WTC11 (cell line): ENCODE results near the gene CDK3. TPM values are rescaled to one million over a fixed set of nuclear protein-coding genes. Genes with fewer than 3 reads are reported as not detected.

Experiments
- ATAC-seq: fragments of 200-7000 bp; cut with Tn5 transposase; 2 replicates; pipeline ENCODE4 v1.10.0; 2021; ENCODE audit warnings: mild to moderate bottlenecking, moderate library complexity
- CTCF ChIA-PET: fragments of 300-600 bp; sonication (Branson Sonifier 250); formaldehyde crosslinking; loops from one replicate; lab custom pipeline; 2021; ENCODE audit warnings: antibody characterized with exemption; lab: Charles Lee
- POLR2A ChIA-PET: fragments of 350-600 bp; sonication (Branson Sonifier 250); formaldehyde crosslinking; loops from one replicate; lab custom pipeline; 2021; ENCODE audit warnings: antibody characterized with exemption; lab: Charles Lee
- DNase-seq: peaks from one replicate; pipeline ENCODE4 v3.0.0; 2021; ENCODE audit warnings: low spot score
- H3K27ac Mint-ChIP-seq: 2 replicates; pipeline ENCODE4 v1.8.0; 2021; ENCODE audit warnings: mixed read lengths
- H3K27me3 Mint-ChIP-seq: 2 replicates; pipeline ENCODE4 v1.8.0; 2021; ENCODE audit warnings: low read depth, mild to moderate bottlenecking, moderate library complexity, mixed read lengths
- H3K36me3 Mint-ChIP-seq: 2 replicates; pipeline ENCODE4 v1.8.0; 2021; ENCODE audit warnings: mixed read lengths
- H3K4me1 Mint-ChIP-seq: 2 replicates; pipeline ENCODE4 v1.8.0; 2022; ENCODE audit warnings: mixed read lengths
- H3K4me3 Mint-ChIP-seq: 2 replicates; pipeline ENCODE4 v1.8.0; 2021; ENCODE audit warnings: mild to moderate bottlenecking, moderate library complexity, mixed read lengths
- H3K9me3 Mint-ChIP-seq: 2 replicates; pipeline ENCODE4 v1.8.0; 2021; ENCODE audit warnings: mixed read lengths
- CBFB ChIP-seq: sonication (generic); formaldehyde crosslinking; IDR thresholded peaks from 2 replicates; pipeline ENCODE4 v1.8.1; 2022; ENCODE audit warnings: mild to moderate bottlenecking, low read depth, missing genetic modification reagents
- EMX1 ChIP-seq: fragments of 250-450 bp; sonication (Bioruptor Pico); IDR thresholded peaks from 2 replicates; pipeline ENCODE4 v1.8.0; 2021; ENCODE audit warnings: mild to moderate bottlenecking
- FOXJ3 ChIP-seq: sonication (generic); formaldehyde crosslinking; IDR thresholded peaks from 2 replicates; pipeline ENCODE4 v1.9.0; 2021; ENCODE audit warnings: missing genetic modification reagents, mild to moderate bottlenecking, borderline replicate concordance
- GABPB1 ChIP-seq: sonication (generic); formaldehyde crosslinking; IDR thresholded peaks from 2 replicates; pipeline ENCODE4 v1.8.1; 2023; ENCODE audit warnings: mild to moderate bottlenecking, missing genetic modification reagents
- GTF2I ChIP-seq: fragments of 250-450 bp; sonication (Bioruptor Pico); conservative IDR thresholded peaks from 2 replicates; pipeline ENCODE4 v1.4.0; 2021; ENCODE audit warnings: mild to moderate bottlenecking
- JAZF1 ChIP-seq: fragments of 250-450 bp; sonication (Bioruptor Pico); IDR thresholded peaks from 2 replicates; pipeline ENCODE4 v1.9.0; 2021; ENCODE audit warnings: moderate library complexity, mild to moderate bottlenecking, inconsistent platforms
- KAT7 ChIP-seq: sonication (generic); formaldehyde crosslinking; IDR thresholded peaks from 2 replicates; pipeline ENCODE4 v1.8.1; 2023; ENCODE audit warnings: missing genetic modification reagents, mild to moderate bottlenecking, borderline replicate concordance
- PRRX2 ChIP-seq: fragments of 250-450 bp; sonication (Bioruptor Pico); IDR thresholded peaks from 2 replicates; pipeline ENCODE4 v1.8.0; 2021; ENCODE audit warnings: mild to moderate bottlenecking
- SMAD3 ChIP-seq: sonication (generic); formaldehyde crosslinking; IDR thresholded peaks from 2 replicates; pipeline ENCODE4 v1.8.0; 2022; ENCODE audit warnings: missing genetic modification reagents, mild to moderate bottlenecking, borderline replicate concordance
- TEAD4 ChIP-seq: sonication (generic); formaldehyde crosslinking; IDR thresholded peaks from 2 replicates; pipeline ENCODE4 v1.8.0; 2022; ENCODE audit warnings: mild to moderate bottlenecking, missing genetic modification reagents
- TP53 ChIP-seq: sonication (generic); formaldehyde crosslinking; IDR thresholded peaks from 2 replicates; pipeline ENCODE4 v1.8.1; 2023; ENCODE audit warnings: mild to moderate bottlenecking, missing genetic modification reagents
- ZNF317 ChIP-seq: sonication (generic); formaldehyde crosslinking; IDR thresholded peaks from 2 replicates; pipeline ENCODE4 v1.8.1; 2023; ENCODE audit warnings: low read depth, mild to moderate bottlenecking, moderate library complexity, missing genetic modification reagents, borderline replicate concordance
- ZNF416 ChIP-seq: fragments of 250-450 bp; sonication (Bioruptor Pico); IDR thresholded peaks from 2 replicates; pipeline ENCODE4 v1.9.0; 2021; ENCODE audit warnings: mild to moderate bottlenecking, inconsistent platforms
- total RNA-seq: library from RNA; stranded (reverse); gene quantifications from 3 replicates; pipeline ENCODE4 v1.2.3, GENCODE V29; 2021
- TF ChIP-seq, protein P1 (sequence below): sonication (generic); formaldehyde crosslinking; IDR thresholded peaks from 2 replicates; pipeline ENCODE4 v1.8.0; 2023; ENCODE audit warnings: missing genetic modification reagents
- TF ChIP-seq, protein P2 (sequence below): sonication (generic); formaldehyde crosslinking; IDR thresholded peaks from 2 replicates; pipeline ENCODE4 v1.8.0; 2022; ENCODE audit warnings: mild to moderate bottlenecking, missing genetic modification reagents
- TF ChIP-seq, protein P3 (sequence below): sonication (generic); formaldehyde crosslinking; IDR thresholded peaks from 2 replicates; pipeline ENCODE4 v1.8.1; 2022; ENCODE audit warnings: low read depth, mild to moderate bottlenecking, moderate library complexity, missing genetic modification reagents, borderline replicate concordance
- TF ChIP-seq, protein P4 (sequence below): fragments of 250-450 bp; sonication (Bioruptor Pico); IDR thresholded peaks from 2 replicates; pipeline ENCODE4 v1.9.0; 2021; ENCODE audit warnings: mild to moderate bottlenecking
- TF ChIP-seq, protein P5 (sequence below): sonication (generic); formaldehyde crosslinking; IDR thresholded peaks from 2 replicates; pipeline ENCODE4 v1.8.1; 2023; ENCODE audit warnings: mild to moderate bottlenecking, missing genetic modification reagents
- TF ChIP-seq, protein P6 (sequence below): fragments of 250-450 bp; sonication (Bioruptor Pico); IDR thresholded peaks from 2 replicates; pipeline ENCODE4 v1.9.0; 2021; ENCODE audit warnings: moderate library complexity, mild to moderate bottlenecking, inconsistent platforms, borderline replicate concordance
- TF ChIP-seq, protein P7 (sequence below): sonication (generic); formaldehyde crosslinking; IDR thresholded peaks from 2 replicates; pipeline ENCODE4 v1.8.1; 2022; ENCODE audit warnings: mild to moderate bottlenecking, missing genetic modification reagents, moderate library complexity, borderline replicate concordance
- TF ChIP-seq, protein P8 (sequence below): fragments of 250-450 bp; sonication (Bioruptor Pico); IDR thresholded peaks from 2 replicates; pipeline ENCODE4 v2.1.2; 2022; ENCODE audit warnings: mild to moderate bottlenecking, moderate library complexity
- TF ChIP-seq, protein P9 (sequence below): fragments of 250-450 bp; sonication (Bioruptor Pico); IDR thresholded peaks from 2 replicates; pipeline ENCODE4 v1.8.0; 2021; ENCODE audit warnings: mild to moderate bottlenecking
- TF ChIP-seq, protein P10 (sequence below): sonication (generic); formaldehyde crosslinking; conservative IDR thresholded peaks from 2 replicates; pipeline ENCODE4 v1.8.1; 2023; ENCODE audit warnings: mild to moderate bottlenecking, low read depth, missing genetic modification reagents, moderate library complexity

CDK3 gene
- total RNA-seq, 1 experiment from 2014 or later = 9.5 TPM

DNA sequence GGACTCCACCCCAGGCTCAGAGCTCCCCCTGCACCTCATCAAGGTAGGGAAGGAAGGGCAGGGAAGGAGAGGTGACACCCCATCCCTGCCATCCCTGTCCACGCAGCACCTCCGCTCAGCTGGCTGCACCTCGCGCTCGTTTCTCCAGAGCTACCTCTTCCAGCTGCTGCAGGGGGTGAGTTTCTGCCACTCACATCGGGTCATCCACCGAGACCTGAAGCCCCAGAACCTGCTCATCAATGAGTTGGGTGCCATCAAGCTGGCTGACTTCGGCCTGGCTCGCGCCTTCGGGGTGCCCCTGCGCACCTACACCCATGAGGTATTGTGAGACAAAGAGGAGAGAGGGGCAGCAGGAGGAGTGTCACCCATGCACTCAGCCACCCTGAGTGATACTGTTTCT, 1.4 kb downstream of the CDK3 start:
- no peaks in the 10 kb centered on the region for H3K36me3 Mint-ChIP-seq
- ATAC-seq = no peak
- CTCF ChIA-PET = interaction anchor here (1.0 to 6.0 kb wide), 5 partner anchors 9 to 96 kb away, joined by 3 to 112 read pairs (median 5); partner anchors contain the start of gene MRPL38
- no peaks in the 10 kb centered on the region for H3K27me3 Mint-ChIP-seq
- peaks cover 9% of the 10 kb centered on the region for H3K4me1 Mint-ChIP-seq
- H3K9me3 Mint-ChIP-seq = no peaks in the 10 kb centered on the region
- TF ChIP-seq, protein P1, sequence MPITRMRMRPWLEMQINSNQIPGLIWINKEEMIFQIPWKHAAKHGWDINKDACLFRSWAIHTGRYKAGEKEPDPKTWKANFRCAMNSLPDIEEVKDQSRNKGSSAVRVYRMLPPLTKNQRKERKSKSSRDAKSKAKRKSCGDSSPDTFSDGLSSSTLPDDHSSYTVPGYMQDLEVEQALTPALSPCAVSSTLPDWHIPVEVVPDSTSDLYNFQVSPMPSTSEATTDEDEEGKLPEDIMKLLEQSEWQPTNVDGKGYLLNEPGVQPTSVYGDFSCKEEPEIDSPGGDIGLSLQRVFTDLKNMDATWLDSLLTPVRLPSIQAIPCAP (CRISPR knock-in tag) = no peak
- no peak for TF ChIP-seq SMAD3 (CRISPR knock-in tag)
- TF ChIP-seq, protein P2, sequence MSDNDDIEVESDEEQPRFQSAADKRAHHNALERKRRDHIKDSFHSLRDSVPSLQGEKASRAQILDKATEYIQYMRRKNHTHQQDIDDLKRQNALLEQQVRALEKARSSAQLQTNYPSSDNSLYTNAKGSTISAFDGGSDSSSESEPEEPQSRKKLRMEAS (CRISPR knock-in tag) = no peak
- TF ChIP-seq ZNF416 (CRISPR knock-in tag) = no peak
- no peak for TF ChIP-seq KAT7 (CRISPR knock-in tag)
- no peak for TF ChIP-seq EMX1 (CRISPR knock-in tag)
- TF ChIP-seq PRRX2 (CRISPR knock-in tag) = no peak
- TF ChIP-seq ZNF317 (CRISPR knock-in tag) = no peak
- no peak for TF ChIP-seq TP53 (CRISPR knock-in tag)
- TF ChIP-seq, protein P3, sequence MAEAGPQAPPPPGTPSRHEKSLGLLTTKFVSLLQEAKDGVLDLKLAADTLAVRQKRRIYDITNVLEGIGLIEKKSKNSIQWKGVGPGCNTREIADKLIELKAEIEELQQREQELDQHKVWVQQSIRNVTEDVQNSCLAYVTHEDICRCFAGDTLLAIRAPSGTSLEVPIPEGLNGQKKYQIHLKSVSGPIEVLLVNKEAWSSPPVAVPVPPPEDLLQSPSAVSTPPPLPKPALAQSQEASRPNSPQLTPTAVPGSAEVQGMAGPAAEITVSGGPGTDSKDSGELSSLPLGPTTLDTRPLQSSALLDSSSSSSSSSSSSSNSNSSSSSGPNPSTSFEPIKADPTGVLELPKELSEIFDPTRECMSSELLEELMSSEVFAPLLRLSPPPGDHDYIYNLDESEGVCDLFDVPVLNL (CRISPR knock-in tag) = no peak
- no peak for TF ChIP-seq JAZF1 (CRISPR knock-in tag)
- no peak for TF ChIP-seq CBFB (CRISPR knock-in tag)
- TF ChIP-seq TEAD4 (CRISPR knock-in tag) = no peak
- TF ChIP-seq, protein P4, sequence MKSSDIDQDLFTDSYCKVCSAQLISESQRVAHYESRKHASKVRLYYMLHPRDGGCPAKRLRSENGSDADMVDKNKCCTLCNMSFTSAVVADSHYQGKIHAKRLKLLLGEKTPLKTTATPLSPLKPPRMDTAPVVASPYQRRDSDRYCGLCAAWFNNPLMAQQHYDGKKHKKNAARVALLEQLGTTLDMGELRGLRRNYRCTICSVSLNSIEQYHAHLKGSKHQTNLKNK (CRISPR knock-in tag) = no peak
- TF ChIP-seq, protein P5, sequence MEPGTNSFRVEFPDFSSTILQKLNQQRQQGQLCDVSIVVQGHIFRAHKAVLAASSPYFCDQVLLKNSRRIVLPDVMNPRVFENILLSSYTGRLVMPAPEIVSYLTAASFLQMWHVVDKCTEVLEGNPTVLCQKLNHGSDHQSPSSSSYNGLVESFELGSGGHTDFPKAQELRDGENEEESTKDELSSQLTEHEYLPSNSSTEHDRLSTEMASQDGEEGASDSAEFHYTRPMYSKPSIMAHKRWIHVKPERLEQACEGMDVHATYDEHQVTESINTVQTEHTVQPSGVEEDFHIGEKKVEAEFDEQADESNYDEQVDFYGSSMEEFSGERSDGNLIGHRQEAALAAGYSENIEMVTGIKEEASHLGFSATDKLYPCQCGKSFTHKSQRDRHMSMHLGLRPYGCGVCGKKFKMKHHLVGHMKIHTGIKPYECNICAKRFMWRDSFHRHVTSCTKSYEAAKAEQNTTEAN (CRISPR knock-in tag) = no peak
- TF ChIP-seq, protein P6, sequence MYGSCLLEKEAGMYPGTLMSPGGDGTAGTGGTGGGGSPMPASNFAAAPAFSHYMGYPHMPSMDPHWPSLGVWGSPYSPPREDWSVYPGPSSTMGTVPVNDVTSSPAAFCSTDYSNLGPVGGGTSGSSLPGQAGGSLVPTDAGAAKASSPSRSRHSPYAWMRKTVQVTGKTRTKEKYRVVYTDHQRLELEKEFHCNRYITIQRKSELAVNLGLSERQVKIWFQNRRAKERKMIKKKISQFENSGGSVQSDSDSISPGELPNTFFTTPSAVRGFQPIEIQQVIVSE (CRISPR knock-in tag) = no peak
- TF ChIP-seq, protein P7, sequence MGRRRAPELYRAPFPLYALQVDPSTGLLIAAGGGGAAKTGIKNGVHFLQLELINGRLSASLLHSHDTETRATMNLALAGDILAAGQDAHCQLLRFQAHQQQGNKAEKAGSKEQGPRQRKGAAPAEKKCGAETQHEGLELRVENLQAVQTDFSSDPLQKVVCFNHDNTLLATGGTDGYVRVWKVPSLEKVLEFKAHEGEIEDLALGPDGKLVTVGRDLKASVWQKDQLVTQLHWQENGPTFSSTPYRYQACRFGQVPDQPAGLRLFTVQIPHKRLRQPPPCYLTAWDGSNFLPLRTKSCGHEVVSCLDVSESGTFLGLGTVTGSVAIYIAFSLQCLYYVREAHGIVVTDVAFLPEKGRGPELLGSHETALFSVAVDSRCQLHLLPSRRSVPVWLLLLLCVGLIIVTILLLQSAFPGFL (CRISPR knock-in tag) = no peak
- TF ChIP-seq, protein P8, sequence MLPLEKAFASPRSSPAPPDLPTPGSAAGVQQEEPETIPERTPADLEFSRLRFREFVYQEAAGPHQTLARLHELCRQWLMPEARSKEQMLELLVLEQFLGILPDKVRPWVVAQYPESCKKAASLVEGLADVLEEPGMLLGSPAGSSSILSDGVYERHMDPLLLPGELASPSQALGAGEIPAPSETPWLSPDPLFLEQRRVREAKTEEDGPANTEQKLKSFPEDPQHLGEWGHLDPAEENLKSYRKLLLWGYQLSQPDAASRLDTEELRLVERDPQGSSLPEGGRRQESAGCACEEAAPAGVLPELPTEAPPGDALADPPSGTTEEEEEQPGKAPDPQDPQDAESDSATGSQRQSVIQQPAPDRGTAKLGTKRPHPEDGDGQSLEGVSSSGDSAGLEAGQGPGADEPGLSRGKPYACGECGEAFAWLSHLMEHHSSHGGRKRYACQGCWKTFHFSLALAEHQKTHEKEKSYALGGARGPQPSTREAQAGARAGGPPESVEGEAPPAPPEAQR (CRISPR knock-in tag) = no peak
- no peak for DNase-seq
- POLR2A ChIA-PET = no interaction called here
- no peak overlapping the region for H3K27ac Mint-ChIP-seq
- H3K4me3 Mint-ChIP-seq = no peak overlapping the region

DNA sequence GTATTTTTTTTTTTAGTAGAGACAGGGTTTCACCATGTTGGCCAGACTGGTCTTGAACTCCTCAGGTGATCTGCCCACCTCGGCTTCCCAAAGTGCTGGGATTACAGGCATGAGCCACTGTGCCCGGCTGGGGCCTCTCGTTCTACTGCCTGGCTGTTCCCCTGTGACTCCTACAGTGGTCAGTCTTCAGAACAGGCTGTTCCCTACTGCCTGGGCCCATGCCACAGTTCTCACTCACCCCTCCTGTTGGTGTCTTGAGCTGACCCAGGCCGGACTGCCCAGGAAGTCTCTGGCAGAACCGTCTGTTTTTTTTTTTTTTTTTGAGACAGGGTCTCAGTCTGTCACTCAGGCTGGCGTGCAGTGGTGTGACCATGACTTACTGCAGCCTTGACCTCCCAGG, 3.3 kb downstream of the CDK3 start:
- DNase-seq = no peak
- Mint-ChIP-seq H3K9me3 (no peaks in the 10 kb centered on the region), H3K4me3 (no peak overlapping the region), H3K36me3 (no peaks in the 10 kb centered on the region), H3K27me3 (no peaks in the 10 kb centered on the region), H3K4me1 (0 out of 2 replicates have a peak, but pooled peaks cover 5% of the 10 kb centered on the region), H3K27ac (no peak overlapping the region)
- ChIA-PET CTCF (interaction anchor here (0.8 to 4.8 kb wide), 12 partner anchors 12 to 296 kb away, joined by 3 to 72 read pairs (median 6); partner anchors contain the start of genes ACOX1, MRPL38 and TEN1), POLR2A (interaction anchor here (0.6 kb wide), 1 partner anchor 13 kb away, joined by 3 read pairs; no protein-coding TSS in a partner anchor)
- no peak for ATAC-seq
- no peak for TF ChIP-seq FOXJ3 (CRISPR knock-in tag)
- no peak for TF ChIP-seq GTF2I
- no peak for TF ChIP-seq GABPB1 (CRISPR knock-in tag)
- TF ChIP-seq, protein P9, sequence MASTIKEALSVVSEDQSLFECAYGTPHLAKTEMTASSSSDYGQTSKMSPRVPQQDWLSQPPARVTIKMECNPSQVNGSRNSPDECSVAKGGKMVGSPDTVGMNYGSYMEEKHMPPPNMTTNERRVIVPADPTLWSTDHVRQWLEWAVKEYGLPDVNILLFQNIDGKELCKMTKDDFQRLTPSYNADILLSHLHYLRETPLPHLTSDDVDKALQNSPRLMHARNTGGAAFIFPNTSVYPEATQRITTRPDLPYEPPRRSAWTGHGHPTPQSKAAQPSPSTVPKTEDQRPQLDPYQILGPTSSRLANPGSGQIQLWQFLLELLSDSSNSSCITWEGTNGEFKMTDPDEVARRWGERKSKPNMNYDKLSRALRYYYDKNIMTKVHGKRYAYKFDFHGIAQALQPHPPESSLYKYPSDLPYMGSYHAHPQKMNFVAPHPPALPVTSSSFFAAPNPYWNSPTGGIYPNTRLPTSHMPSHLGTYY (CRISPR knock-in tag) = no peak
- TF ChIP-seq, protein P10, sequence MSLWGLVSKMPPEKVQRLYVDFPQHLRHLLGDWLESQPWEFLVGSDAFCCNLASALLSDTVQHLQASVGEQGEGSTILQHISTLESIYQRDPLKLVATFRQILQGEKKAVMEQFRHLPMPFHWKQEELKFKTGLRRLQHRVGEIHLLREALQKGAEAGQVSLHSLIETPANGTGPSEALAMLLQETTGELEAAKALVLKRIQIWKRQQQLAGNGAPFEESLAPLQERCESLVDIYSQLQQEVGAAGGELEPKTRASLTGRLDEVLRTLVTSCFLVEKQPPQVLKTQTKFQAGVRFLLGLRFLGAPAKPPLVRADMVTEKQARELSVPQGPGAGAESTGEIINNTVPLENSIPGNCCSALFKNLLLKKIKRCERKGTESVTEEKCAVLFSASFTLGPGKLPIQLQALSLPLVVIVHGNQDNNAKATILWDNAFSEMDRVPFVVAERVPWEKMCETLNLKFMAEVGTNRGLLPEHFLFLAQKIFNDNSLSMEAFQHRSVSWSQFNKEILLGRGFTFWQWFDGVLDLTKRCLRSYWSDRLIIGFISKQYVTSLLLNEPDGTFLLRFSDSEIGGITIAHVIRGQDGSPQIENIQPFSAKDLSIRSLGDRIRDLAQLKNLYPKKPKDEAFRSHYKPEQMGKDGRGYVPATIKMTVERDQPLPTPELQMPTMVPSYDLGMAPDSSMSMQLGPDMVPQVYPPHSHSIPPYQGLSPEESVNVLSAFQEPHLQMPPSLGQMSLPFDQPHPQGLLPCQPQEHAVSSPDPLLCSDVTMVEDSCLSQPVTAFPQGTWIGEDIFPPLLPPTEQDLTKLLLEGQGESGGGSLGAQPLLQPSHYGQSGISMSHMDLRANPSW (CRISPR knock-in tag) = no peak
